Nephron (organoid): ENCODE measurements around the gene METAP1D.

Experiments used
- H3K27ac Mint-ChIP-seq, 3 experiments: 2 replicates each; pipeline ENCODE4 v1.8.0; 2020; ENCODE audit warnings: mixed read lengths in 3 of 3, mild to moderate bottlenecking in 2 of 3, moderate library complexity in 1 of 3
- H3K27me3 Mint-ChIP-seq: 2 replicates; pipeline ENCODE4 v1.8.0; 2021; ENCODE audit warnings: low read depth, mild to moderate bottlenecking, moderate library complexity, mixed read lengths
- H3K36me3 Mint-ChIP-seq: 2 replicates; pipeline ENCODE4 v1.8.0; 2020; ENCODE audit warnings: low read depth, mixed read lengths
- H3K4me1 Mint-ChIP-seq: 2 replicates; pipeline ENCODE4 v1.8.0; 2020; ENCODE audit warnings: mixed read lengths
- H3K4me3 Mint-ChIP-seq, 3 experiments: 2 replicates each; pipeline ENCODE4 v1.8.0; 2020; ENCODE audit warnings: mild to moderate bottlenecking in 3 of 3, mixed read lengths in 3 of 3, moderate library complexity in 2 of 3
- H3K9me3 Mint-ChIP-seq: 2 replicates; pipeline ENCODE4 v1.8.0; 2020; ENCODE audit warnings: mixed read lengths
- TF ChIP-seq, protein P1 (sequence below), 3 experiments: fragments of 200-600 bp; sonication (generic); IDR thresholded peaks; one replicate each; pipeline ENCODE4 v1.5.0; 2021; ENCODE audit warnings: antibody characterized with exemption in 3 of 3; ENCODE audit not compliant: unreplicated experiment in 3 of 3

Gene METAP1D

DNA sequence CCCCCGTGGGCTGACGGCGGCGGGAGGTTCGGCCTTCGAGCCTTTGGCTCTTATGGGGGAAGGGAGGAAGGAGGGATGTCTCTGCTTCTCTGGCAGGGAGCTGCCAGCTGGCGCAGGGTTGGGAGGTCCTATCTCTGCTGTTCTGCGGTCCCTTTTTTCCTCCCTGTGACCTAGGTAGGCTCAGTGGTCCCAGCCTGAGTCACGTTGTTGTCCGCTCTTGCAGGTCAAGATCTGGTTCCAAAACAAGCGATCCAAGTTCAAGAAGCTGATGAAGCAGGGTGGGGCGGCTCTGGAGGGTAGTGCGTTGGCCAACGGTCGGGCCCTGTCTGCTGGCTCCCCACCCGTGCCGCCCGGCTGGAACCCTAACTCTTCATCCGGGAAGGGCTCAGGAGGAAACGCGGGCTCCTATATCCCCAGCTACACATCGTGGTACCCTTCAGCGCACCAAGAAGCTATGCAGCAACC is 88.1 kb downstream of the METAP1D start:
- Mint-ChIP-seq H3K4me3 (peak overlapping the region in 2 of 3 experiments; percentile 47 to 67), H3K27me3 (peaks cover 100% of the 10 kb centered on the region), H3K9me3 (peaks cover 2% of the 10 kb centered on the region), H3K36me3 (no peaks in the 10 kb centered on the region), H3K4me1 (peaks cover 41% of the 10 kb centered on the region), H3K27ac (no peak overlapping the region)
- TF ChIP-seq, protein P1, sequence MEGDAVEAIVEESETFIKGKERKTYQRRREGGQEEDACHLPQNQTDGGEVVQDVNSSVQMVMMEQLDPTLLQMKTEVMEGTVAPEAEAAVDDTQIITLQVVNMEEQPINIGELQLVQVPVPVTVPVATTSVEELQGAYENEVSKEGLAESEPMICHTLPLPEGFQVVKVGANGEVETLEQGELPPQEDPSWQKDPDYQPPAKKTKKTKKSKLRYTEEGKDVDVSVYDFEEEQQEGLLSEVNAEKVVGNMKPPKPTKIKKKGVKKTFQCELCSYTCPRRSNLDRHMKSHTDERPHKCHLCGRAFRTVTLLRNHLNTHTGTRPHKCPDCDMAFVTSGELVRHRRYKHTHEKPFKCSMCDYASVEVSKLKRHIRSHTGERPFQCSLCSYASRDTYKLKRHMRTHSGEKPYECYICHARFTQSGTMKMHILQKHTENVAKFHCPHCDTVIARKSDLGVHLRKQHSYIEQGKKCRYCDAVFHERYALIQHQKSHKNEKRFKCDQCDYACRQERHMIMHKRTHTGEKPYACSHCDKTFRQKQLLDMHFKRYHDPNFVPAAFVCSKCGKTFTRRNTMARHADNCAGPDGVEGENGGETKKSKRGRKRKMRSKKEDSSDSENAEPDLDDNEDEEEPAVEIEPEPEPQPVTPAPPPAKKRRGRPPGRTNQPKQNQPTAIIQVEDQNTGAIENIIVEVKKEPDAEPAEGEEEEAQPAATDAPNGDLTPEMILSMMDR (IDR thresholded peaks at IDR 0.05; ENCODE audit: unreplicated experiment in 3 of 3) = no peak

- peak overlapping the region in 2 of 3 experiments; percentile 4 to 26 for H3K4me3 Mint-ChIP-seq
- no peak overlapping the region for H3K27ac Mint-ChIP-seq
- TF ChIP-seq, protein P1 (IDR thresholded peaks at IDR 0.05; ENCODE audit: unreplicated experiment in 3 of 3) = no peak
- H3K36me3 Mint-ChIP-seq = no peaks in the 10 kb centered on the region
- peaks cover 35% of the 10 kb centered on the region for H3K4me1 Mint-ChIP-seq
- peaks cover 100% of the 10 kb centered on the region for H3K27me3 Mint-ChIP-seq
- peaks cover 3% of the 10 kb centered on the region for H3K9me3 Mint-ChIP-seq
These were observed 88.7 kb downstream of the METAP1D start for GRCh38 chr2:172088245-172089004.

- peaks cover 3% of the 10 kb centered on the region for H3K9me3 Mint-ChIP-seq
- H3K4me1 Mint-ChIP-seq = peaks cover 34% of the 10 kb centered on the region
- no peak overlapping the region for H3K4me3 Mint-ChIP-seq
- H3K27ac Mint-ChIP-seq = no peak overlapping the region
- H3K36me3 Mint-ChIP-seq = no peaks in the 10 kb centered on the region
- H3K27me3 Mint-ChIP-seq = peaks cover 100% of the 10 kb centered on the region
- TF ChIP-seq, protein P1 (IDR thresholded peaks at IDR 0.05; ENCODE audit: unreplicated experiment in 3 of 3) = no peak
These were observed 89.3 kb downstream of the METAP1D start for GRCh38 chr2:172089005-172089504.

- TF ChIP-seq, protein P1 (IDR thresholded peaks at IDR 0.05; ENCODE audit: unreplicated experiment in 3 of 3) = no peak
- Mint-ChIP-seq H3K9me3 (peaks cover 3% of the 10 kb centered on the region), H3K36me3 (no peaks in the 10 kb centered on the region), H3K4me3 (no peak overlapping the region), H3K27ac (no peak overlapping the region), H3K4me1 (peaks cover 32% of the 10 kb centered on the region), H3K27me3 (peaks cover 100% of the 10 kb centered on the region)
These were observed 89.9 kb downstream of the METAP1D start for GRCh38 chr2:172089633-172090032.

- no peak overlapping the region for H3K27ac Mint-ChIP-seq
- H3K4me3 Mint-ChIP-seq = no peak overlapping the region
- peaks cover 33% of the 10 kb centered on the region for H3K4me1 Mint-ChIP-seq
- H3K36me3 Mint-ChIP-seq = no peaks in the 10 kb centered on the region
- TF ChIP-seq, protein P1 (IDR thresholded peaks at IDR 0.05; ENCODE audit: unreplicated experiment in 3 of 3) = no peak
- H3K27me3 Mint-ChIP-seq = peaks cover 100% of the 10 kb centered on the region
- H3K9me3 Mint-ChIP-seq = peaks cover 3% of the 10 kb centered on the region
These were observed 90.5 kb downstream of the METAP1D start for GRCh38 chr2:172090044-172090961.
